HEK293T (cell line): ENCODE measurements around the gene INSL3.

Experiments
- CTCF ChIA-PET: fragments of 350-600 bp; formaldehyde crosslinking; extraction: SDS; loops from one replicate; lab custom pipeline; 2021; ENCODE audit warnings: antibody characterized with exemption, inconsistent platforms; lab: Yijun Ruan, JAX
- POLR2A ChIA-PET: fragments of 350-600 bp; formaldehyde crosslinking; extraction: SDS; loops from one replicate; lab custom pipeline; 2020; ENCODE audit warnings: antibody characterized with exemption, inconsistent platforms; lab: Yijun Ruan, JAX
- DNase-seq: peaks from one replicate; pipeline ENCODE4 v3.0.0; 2012; ENCODE audit warnings: mixed read lengths; ENCODE audit errors: extremely low spot score
- ARNT ChIP-seq: fragments of 450-650 bp; IDR thresholded peaks from 2 replicates; pipeline ENCODE4 v1.6.1; 2017; ENCODE audit warnings: mild to moderate bottlenecking
- BHLHE40 ChIP-seq: fragments of 450-650 bp; IDR thresholded peaks from 2 replicates; pipeline ENCODE4 v1.6.1; 2016; ENCODE audit warnings: mild to moderate bottlenecking, moderate library complexity, borderline replicate concordance
- CTBP1 ChIP-seq: fragments of 450-650 bp; IDR thresholded peaks from 2 replicates; pipeline ENCODE4 v1.6.1; 2016; ENCODE audit warnings: borderline replicate concordance
- ELF4 ChIP-seq: fragments of 450-650 bp; IDR thresholded peaks from 2 replicates; pipeline ENCODE4 v1.6.1; 2017; ENCODE audit warnings: antibody characterized with exemption
- FOXA1 ChIP-seq: fragments of 450-650 bp; IDR thresholded peaks from 2 replicates; pipeline ENCODE4 v1.6.1; 2016; ENCODE audit warnings: mild to moderate bottlenecking
- FOXK2 ChIP-seq: fragments of 450-650 bp; IDR thresholded peaks from 2 replicates; pipeline ENCODE4 v1.6.1; 2016; ENCODE audit warnings: mild to moderate bottlenecking
- FOXM1 ChIP-seq: fragments of 450-650 bp; IDR thresholded peaks from 2 replicates; pipeline ENCODE4 v1.6.1; 2017; ENCODE audit warnings: mild to moderate bottlenecking, borderline replicate concordance
- HDGF ChIP-seq: fragments of 450-650 bp; IDR thresholded peaks from 2 replicates; pipeline ENCODE4 v1.6.1; 2017; ENCODE audit warnings: antibody characterized with exemption, borderline replicate concordance
- L3MBTL2 ChIP-seq: fragments of 450-650 bp; conservative IDR thresholded peaks from 2 replicates; pipeline ENCODE4 v1.6.1; 2016; ENCODE audit warnings: mild to moderate bottlenecking
- LEF1 ChIP-seq: fragments of 450-650 bp; IDR thresholded peaks from 2 replicates; pipeline ENCODE4 v1.6.1; 2017; ENCODE audit warnings: mild to moderate bottlenecking, borderline replicate concordance
- NFRKB ChIP-seq: fragments of 450-650 bp; IDR thresholded peaks from 2 replicates; pipeline ENCODE4 v1.6.1; 2016; ENCODE audit warnings: mild to moderate bottlenecking, moderate library complexity
- SP1 ChIP-seq: fragments of 450-650 bp; IDR thresholded peaks from 2 replicates; pipeline ENCODE4 v1.6.1; 2017
- SUZ12 ChIP-seq: fragments of 450-650 bp; IDR thresholded peaks from 2 replicates; pipeline ENCODE4 v1.6.1; 2016; ENCODE audit warnings: mild to moderate bottlenecking
- TARDBP ChIP-seq: fragments of 450-650 bp; IDR thresholded peaks from 2 replicates; pipeline ENCODE4 v1.6.1; 2016
- ZNF384 ChIP-seq: fragments of 450-650 bp; IDR thresholded peaks from 2 replicates; pipeline ENCODE4 v1.6.1; 2016
- TF ChIP-seq, protein P1 (sequence below): fragments of 450-650 bp; IDR thresholded peaks from 2 replicates; pipeline ENCODE4 v1.6.1; 2016

INSL3 gene

DNA sequence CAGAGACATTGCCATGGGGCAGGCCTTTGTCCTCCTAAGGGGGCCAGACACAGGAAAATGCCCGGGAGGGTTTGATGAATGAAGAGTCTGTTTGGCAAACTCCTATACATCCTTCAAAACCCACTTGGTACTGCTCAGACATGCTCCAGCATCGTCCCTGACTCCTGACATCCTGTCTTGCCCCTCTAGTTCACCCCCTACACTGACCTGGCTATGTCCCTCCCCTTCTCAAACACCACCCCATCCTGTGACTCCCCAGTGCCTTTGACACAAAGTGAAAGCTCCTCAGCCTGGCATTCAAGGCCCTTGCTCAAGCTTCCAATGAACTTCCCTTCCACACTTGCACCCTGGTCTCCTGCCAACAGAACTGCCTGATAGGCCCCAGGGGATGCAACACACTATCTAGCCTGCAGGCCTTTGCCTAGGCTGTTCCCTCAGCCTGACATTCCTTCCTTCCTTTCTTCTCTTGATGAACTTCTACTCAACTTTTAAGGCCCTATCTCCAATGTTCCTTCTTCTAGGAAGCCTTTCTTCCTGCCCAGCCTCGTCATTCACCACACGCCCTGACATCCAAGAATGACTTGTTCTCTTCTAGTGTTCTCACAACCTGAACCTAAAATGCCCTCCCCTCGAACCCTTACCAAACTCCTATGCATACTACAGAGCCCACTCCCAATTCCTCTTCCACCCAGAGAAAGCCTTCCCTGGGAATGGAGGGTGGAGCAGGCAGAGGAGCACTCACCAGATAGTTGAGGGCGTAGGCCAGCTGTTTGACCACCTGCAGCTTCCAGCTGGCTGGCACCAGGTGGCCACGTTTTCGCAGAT is 14.1 kb upstream of the INSL3 start:
- TF ChIP-seq LEF1 (no peak), HDGF (no peak), L3MBTL2 (no peak), NFRKB (no peak), SUZ12 (no peak), FOXM1 (no peak), FOXA1 (no peak), TARDBP (no peak), BHLHE40 (no peak), ZNF384 (no peak), SP1 (no peak), FOXK2 (no peak), ARNT (no peak), ELF4 (no peak), CTBP1 (no peak)
- TF ChIP-seq, protein P1, sequence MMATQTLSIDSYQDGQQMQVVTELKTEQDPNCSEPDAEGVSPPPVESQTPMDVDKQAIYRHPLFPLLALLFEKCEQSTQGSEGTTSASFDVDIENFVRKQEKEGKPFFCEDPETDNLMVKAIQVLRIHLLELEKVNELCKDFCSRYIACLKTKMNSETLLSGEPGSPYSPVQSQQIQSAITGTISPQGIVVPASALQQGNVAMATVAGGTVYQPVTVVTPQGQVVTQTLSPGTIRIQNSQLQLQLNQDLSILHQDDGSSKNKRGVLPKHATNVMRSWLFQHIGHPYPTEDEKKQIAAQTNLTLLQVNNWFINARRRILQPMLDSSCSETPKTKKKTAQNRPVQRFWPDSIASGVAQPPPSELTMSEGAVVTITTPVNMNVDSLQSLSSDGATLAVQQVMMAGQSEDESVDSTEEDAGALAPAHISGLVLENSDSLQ = no peak
- no peak for DNase-seq
- CTCF ChIA-PET = interaction anchor here (0.6 kb wide), 1 partner anchor 51 kb away, joined by 6 read pairs; no protein-coding TSS in a partner anchor

DNA sequence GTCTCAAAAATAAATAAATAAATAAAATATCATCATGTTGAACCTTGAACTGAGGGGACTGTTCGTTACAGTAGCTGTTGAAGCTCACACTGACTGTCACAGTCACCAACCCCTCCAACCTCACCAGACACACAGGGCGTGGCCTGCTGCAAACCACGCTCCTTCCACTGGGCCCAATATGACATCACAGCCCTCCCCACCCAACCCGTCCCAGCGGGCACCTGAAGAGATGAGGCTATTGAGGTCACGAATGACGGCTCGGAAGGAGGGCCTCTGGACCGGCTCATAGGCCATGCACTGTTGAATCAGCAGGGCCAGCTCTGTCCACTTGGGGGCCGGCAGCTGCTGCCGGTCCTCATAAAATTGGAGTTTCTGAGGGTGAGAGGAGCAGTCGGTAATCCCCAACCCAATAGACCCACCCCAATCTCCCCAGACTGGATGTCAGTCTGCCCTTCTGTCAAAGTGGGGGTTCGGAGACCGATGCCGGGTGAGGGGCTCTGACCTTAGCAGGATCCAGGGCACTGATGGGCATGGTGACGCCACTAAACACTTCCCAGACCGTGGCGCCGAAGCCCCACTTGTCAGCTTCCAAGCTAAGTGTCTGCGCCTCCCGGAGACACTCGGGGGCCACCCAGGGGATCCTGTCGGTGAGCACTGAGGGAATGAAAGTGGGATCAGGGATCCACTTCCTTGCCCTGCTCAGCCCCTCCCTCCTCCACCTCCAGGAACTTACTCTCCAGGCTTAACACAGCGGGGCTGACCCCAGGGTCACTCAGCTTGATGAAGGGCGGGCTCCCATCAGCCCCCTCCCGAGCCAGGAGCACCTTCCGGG is 13.2 kb upstream of the INSL3 start:
- TF ChIP-seq ELF4 = no peak
- TF ChIP-seq FOXK2 = no peak
- no peak for TF ChIP-seq FOXM1
- no peak for TF ChIP-seq NFRKB
- TF ChIP-seq SUZ12 = no peak
- TF ChIP-seq LEF1 = no peak
- no peak for TF ChIP-seq HDGF
- TF ChIP-seq TARDBP = no peak
- TF ChIP-seq CTBP1 = no peak
- no peak for TF ChIP-seq FOXA1
- no peak for TF ChIP-seq SP1
- TF ChIP-seq ZNF384 = no peak
- TF ChIP-seq ARNT = no peak
- TF ChIP-seq BHLHE40 = no peak
- no peak for TF ChIP-seq L3MBTL2
- TF ChIP-seq, protein P1 = no peak
- DNase-seq = no peak
- POLR2A ChIA-PET = interaction anchor here (1.2 to 3.0 kb wide), 2 partner anchors 25 to 228 kb away, joined by 3 to 11 read pairs; partner anchors contain the start of gene RPL18A
- CTCF ChIA-PET = interaction anchor here (0.6 kb wide), 1 partner anchor 82 kb away, joined by 3 read pairs; no protein-coding TSS in a partner anchor

More for the DNA sequence above, 14.1 kb upstream of the INSL3 start:
- POLR2A ChIA-PET = interaction anchor here (3.0 kb wide), 1 partner anchor 24 kb away, joined by 11 read pairs; the partner anchor contains the start of gene RPL18A

DNA sequence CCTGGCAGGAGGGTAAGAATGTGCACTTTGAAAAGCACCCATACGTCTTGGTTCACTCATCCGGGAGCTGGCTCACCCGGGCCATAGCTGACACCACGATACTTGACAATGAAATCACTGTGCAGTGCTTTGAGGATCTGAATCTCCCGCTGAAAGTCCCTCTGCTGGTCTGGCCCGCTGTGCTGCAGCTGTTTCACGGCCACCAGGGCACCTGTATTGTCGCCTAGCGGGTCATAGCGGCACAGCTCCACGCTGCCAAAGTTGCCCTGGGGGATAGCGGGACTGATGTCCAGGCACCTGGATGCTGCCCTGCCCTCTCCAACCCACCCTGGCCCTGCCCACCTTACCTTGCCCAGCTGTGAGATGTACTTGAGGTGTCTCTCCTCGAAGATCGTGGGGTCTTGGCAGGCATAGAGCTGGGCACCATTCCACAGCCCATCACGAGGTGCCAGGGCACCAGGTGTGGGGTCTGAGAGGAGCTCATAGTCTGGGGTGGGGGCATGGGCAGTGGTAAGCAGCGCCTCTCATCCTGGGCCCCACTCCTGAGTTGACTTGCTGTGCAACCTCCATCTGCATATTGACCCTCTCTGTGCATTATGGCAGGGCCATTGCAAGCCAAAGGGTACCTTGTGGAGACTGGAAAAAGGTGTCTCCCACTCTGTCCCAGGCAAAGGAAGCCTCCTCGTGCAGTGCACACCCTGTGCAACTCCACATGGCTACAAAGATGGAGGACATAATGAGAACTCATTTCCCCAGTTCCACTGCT is 11.3 kb upstream of the INSL3 start:
- DNase-seq = no peak
- TF ChIP-seq SP1 (no peak), CTBP1 (no peak), ELF4 (no peak), FOXK2 (no peak), L3MBTL2 (no peak), BHLHE40 (no peak), FOXA1 (no peak), ZNF384 (no peak), TARDBP (no peak), ARNT (no peak), NFRKB (no peak), FOXM1 (no peak), LEF1 (no peak), SUZ12 (no peak)
- TF ChIP-seq, protein P1 = no peak
- CTCF ChIA-PET = interaction anchor here (0.6 to 0.7 kb wide), 3 partner anchors 112 to 665 kb away, joined by 3 to 12 read pairs (median 4); no protein-coding TSS in a partner anchor
- POLR2A ChIA-PET = no interaction called here

DNA sequence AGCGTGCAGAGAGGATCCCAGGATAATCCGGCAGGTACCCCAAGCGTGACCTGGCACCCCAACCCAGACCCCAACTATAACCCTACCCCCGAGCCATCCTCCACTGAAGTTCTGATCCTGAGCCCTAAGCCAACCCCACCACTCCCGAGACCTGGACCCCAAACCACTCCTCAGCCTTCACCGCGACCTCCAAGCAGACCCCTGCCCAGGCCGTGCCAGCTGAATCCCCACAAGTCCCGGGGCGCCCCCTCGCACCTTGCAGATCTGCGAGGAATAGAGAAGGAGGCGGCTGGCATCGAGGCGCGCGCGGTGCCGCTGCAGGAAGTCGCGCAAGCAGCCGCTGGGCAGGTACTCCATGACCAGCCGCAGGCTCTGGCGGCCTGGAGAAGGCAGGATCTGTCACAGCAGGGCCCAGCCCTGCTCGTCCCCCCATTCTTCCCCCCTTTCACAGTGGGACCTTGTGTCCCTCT is 10.1 kb upstream of the INSL3 start:
- POLR2A ChIA-PET = interaction anchor here (1.8 kb wide), 1 partner anchor 29 kb away, joined by 7 read pairs; the partner anchor contains the start of gene RPL18A
- CTCF ChIA-PET = interaction anchor here (1.2 kb wide), 1 partner anchor 57 kb away, joined by 3 read pairs; no protein-coding TSS in a partner anchor
- TF ChIP-seq SP1 (no peak), NFRKB (no peak), FOXK2 (no peak), CTBP1 (no peak), BHLHE40 (no peak), LEF1 (no peak), ZNF384 (no peak), ELF4 (no peak), TARDBP (no peak), SUZ12 (no peak), ARNT (no peak), HDGF (no peak), L3MBTL2 (no peak), FOXA1 (no peak), FOXM1 (no peak)
- TF ChIP-seq, protein P1 = no peak
- no peak for DNase-seq
